ENCODE data around the gene PARP15.

Gene PARP15

GRCh38 chr3:122572940-122573412 lies 4.5 kb upstream of the PARP15 start:
- no peak for DNase-seq

GRCh38 chr3:122576174-122576940 lies 1.1 kb upstream of the PARP15 start:
- no peak for DNase-seq

- no peak for DNase-seq
These were observed 755 bp downstream of the PARP15 start for GRCh38 chr3:122578069-122578740.

- DNase-seq = no peak
These were observed 3.0 kb downstream of the PARP15 start for GRCh38 chr3:122580470-122580869.

GRCh38 chr3:122581622-122582021 lies 4.2 kb downstream of the PARP15 start:
- DNase-seq = no peak

GRCh38 chr3:122582390-122582789 lies 4.9 kb downstream of the PARP15 start:
- no peak for DNase-seq

- no peak for DNase-seq
These were observed 8.6 kb downstream of the PARP15 start for GRCh38 chr3:122586098-122586497.

GRCh38 chr3:122586773-122587485 lies 9.5 kb downstream of the PARP15 start:
- no peak for DNase-seq

- no peak for DNase-seq
These were observed 10.1 kb downstream of the PARP15 start for GRCh38 chr3:122587572-122587971.

GRCh38 chr3:122589297-122589696 lies 11.8 kb downstream of the PARP15 start:
- DNase-seq = no peak

- DNase-seq = no peak
These were observed 13.2 kb downstream of the PARP15 start for GRCh38 chr3:122590610-122591009.

- no peak for DNase-seq
These were observed 16.6 kb downstream of the PARP15 start for GRCh38 chr3:122594025-122594424.

GRCh38 chr3:122598151-122598550 lies 20.7 kb downstream of the PARP15 start:
- no peak for DNase-seq

GRCh38 chr3:122598556-122598955 lies 21.1 kb downstream of the PARP15 start:
- no peak for DNase-seq

GRCh38 chr3:122602011-122602710 lies 24.7 kb downstream of the PARP15 start:
- no peak for DNase-seq

- DNase-seq = no peak
These were observed 25.6 kb downstream of the PARP15 start for GRCh38 chr3:122603056-122603455.

- no peak for DNase-seq
These were observed 28.9 kb downstream of the PARP15 start for GRCh38 chr3:122606330-122606729.

GRCh38 chr3:122608916-122609315 lies 31.5 kb downstream of the PARP15 start:
- no peak for DNase-seq

GRCh38 chr3:122609798-122610559 lies 32.5 kb downstream of the PARP15 start:
- no peak for DNase-seq

- DNase-seq = no peak
These were observed 35.2 kb downstream of the PARP15 start for GRCh38 chr3:122612696-122613095.

- no peak for DNase-seq
These were observed 37.9 kb downstream of the PARP15 start for GRCh38 chr3:122615303-122615702.

All from amygdala (tissue), 56 donors.